Kidney glomerular epithelial cell (primary cell): Measurements from ENCODE around the gene ASMTL.

ENCODE experiments used
- DNase-seq: peaks from one replicate; lab custom pipeline; 2025; lab: John Stamatoyannopoulos, UW

The ASMTL gene

DNA sequence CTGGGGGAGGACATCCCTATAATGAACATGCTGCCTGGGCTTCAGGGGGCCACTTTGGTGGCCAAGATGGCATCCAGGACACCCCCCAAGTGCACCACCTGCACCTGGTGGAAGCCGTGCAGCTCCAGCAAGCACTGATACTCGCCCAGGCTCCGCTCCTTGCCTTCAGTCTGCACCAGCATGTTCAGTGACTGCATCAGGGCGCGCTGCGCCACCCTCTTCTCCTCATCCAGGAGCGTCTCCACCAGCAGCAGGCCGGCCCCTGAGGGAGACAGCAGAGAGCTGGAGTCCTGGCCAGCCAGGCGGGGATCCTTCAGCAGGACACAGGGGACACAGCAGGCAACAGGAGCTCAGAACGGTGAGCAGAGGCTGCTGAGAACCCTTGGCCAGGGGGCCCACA, 49.5 kb downstream of the ASMTL start:
- no peak for DNase-seq

GRCh38 chrX:1401611-1402430, 50.9 kb downstream of the ASMTL start:
- no peak for DNase-seq

GRCh38 chrX:1400742-1401471, 51.8 kb downstream of the ASMTL start:
- DNase-seq, result no peak

DNA sequence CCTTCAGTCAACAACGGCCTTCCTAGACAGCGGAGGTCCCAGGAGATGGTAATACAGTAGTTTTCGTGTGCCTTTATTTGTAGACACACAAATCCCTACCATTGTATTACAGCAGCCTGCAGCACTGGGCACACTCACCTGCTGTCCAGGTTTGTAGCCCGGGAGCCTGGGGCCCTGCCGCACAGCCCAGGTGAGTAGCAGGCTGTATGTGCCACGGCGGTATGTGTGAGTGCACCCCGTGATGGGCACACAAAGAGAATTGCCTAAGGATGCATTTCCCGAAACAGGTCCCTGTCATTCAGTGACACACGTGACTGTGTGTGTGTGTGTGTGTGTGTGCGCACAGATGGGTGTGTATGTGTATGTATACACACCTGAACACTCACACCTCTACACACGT, 52.7 kb downstream of the ASMTL start:
- no peak for DNase-seq

DNA sequence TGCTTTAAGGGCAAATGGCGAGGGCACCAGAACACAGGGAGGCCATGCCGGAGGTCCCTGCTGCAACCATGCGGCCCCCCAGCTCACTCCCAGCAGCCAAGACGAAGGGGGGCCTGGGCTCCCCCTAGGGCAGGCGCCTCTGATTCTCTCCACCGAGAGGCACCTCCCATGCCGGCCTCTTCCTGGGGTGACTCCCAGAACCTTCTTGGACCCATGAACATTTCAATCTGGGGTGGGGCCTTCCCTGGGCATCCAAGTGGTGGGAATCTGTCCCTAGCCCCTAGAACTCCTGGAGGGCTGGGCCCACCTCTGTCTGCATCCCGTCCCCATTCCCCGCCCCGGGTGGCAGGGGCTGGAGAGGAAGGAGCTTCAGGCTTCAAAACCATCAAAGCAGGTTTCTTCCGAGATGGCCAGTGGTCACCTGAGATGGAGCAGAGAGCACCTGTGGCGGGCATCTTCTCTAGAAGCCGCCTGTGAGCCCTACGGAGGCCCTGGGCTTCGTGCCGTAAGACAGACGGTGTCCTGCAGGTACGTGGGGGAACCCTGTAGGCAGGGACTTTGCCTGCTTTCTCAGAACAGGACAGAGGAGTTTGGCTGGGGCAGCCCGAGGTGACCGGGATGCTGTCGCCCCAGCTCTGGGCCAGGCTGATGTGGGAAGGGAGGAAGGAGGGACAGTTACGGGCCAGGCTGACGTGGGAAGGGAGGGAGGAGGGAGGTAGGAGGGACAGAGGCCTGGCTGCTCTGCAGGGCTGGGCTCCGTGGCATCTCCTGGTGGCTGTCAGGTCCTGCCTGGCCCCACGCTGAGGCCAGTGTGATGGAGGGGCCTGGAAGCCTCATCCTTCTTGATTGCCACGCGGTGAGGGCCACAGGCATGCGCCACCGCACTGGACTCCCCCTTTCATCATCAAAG, 54.0 kb downstream of the ASMTL start:
- no peak for DNase-seq

GRCh38 chrX:1397441-1398270, 55.1 kb downstream of the ASMTL start:
- DNase-seq, result no peak

GRCh38 chrX:1397001-1397400, 55.7 kb downstream of the ASMTL start:
- no peak for DNase-seq

DNA sequence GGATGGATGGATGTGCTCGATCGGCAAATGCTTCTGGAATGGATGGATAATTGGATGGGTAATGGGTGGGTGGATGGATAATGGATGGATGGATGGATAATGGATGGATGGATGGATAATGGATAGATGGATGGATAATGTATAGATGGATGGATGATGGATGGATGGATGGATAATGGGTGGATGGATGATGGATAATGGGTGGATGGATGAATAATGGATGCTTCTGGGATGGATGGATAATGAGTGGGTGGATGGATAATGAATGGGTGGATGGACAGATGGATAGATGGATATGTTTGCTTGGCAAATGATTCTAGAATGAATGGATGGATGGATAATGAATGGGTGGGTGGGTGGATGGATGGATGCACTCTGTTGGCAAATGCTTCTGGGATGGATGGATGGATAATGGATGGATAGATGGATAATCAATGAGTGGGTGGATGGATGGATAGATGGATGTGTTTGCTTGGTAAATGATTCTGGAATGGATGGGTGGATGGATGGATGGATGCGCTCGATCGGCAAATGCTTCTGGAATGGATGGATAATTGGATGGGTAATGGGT, 57.0 kb downstream of the ASMTL start:
- DNase-seq, result no peak

DNA sequence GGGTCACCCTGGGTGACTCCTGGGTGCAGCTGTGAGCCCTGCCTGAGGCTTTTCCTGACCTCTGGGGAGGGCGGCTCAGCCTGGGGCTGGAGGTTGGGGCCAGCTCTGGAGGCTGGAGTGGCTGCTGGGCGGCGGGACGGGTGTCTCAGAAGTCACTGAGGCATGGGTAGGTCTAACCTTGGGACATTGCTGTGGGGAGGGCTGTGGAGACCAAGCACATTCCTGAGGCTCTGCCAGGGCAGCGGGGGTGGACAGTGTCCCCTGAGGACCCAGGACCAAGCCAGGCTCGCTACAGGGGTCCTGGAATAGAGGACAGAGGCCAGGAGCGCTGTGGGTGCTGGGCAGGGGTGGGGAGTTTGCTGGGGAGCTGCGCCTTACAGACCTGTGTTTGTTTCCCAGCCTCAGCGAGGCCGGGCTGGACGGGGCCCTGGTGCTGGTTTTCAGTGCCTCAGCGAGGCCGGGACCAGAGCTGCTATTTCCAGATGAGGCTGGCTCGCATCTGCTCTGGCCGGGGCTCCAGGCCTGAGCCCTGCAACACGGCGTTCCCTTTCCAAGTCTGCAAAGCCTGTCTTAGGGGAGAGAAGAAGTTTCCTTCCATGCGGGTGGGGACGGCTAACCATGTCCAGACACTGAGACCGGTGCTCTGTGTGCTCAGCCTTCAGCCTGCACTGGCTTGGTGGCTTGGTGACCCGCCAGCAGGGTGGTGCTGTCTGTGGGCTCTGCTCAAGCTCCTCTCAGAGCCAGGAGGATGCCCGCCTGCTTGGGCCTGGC, 57.8 kb downstream of the ASMTL start:
- DNase-seq, result no peak

DNA sequence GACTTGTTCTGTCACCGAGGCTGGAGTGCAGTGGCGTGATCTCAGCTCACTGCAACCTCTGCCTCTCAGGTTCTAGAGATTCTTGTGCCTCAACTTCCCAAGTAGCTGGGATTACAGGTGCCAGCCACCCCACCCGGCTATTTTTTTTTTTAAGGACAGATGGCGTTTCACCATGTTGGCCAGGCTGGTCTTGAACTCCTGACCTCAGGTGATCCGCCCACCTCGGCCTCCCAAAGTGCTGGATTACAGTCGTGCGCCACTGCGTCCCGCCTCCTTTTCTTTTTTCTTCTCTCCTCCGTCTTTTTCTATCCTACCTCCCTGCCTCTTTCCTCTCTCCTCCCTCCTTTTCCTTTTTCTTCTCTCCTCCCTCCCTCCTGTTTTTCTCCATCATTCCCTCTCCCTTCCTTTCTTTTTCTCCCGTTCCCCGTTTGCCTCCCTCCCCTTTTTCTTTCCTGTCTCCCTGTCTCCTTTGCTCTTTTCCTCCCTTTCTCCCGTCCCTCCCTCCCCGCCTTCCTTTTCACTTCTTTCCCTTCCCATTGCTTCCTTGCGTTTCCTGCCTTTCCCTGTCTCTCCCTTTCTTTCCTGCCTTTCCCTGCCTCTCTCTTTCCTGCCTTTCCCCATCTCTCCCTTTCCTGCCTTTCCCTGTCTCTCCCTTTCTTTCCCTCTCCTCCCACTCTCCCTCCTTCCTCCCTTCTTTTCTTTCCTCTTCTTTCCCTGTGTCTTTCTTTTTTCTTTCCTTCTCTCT, 58.7 kb downstream of the ASMTL start:
- no peak for DNase-seq

DNA sequence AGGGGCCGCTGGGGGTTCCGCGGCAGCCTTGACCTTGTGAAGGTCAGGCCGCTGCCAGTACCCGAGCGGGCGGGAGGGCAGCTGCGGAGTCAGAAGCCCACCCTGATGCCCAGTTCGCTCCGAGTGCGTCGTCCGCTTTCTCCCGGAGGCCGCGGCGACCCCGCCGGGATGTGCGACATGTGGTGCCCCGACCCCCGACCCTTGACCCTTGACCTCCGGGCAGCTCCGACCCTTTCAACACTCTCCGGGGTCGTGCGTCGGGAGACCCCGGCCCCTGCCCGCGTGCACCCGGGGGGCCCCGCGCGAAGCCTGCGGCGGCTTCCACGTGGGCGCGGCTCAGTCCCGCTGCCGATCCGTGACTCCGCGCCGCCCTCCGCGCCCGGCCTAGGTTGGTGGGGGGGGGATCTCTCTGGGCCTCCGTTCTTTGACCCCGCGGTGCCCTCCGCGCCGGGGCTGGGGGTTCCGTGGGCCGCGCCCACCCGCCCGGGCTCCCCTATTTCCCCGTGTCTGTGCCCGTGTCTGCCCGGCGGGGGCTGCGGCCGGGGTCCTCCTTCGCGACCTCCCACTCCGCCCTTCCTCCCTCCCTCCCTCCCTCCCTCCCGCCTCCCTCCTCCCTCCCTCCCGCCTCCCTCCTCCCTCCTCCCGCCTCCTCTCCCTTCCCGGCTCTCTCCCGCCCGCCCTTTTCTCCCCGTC, 60.2 kb downstream of the ASMTL start:
- no peak for DNase-seq

GRCh38 chrX:1391707-1392375, 60.9 kb downstream of the ASMTL start, which contains the start of gene SLC25A6:
Gene SLC25A6 (minus strand): TSS chrX:1392113. CDS start chrX:1392009, 104 bp downstream.
- DNase-seq, result no peak

GRCh38 chrX:1391370-1391706, 61.4 kb downstream of the ASMTL start:
- DNase-seq, result no peak

GRCh38 chrX:1390621-1391369, 61.9 kb downstream of the ASMTL start:
- DNase-seq, result no peak

- no peak for DNase-seq
These were observed 62.8 kb downstream of the ASMTL start for GRCh38 chrX:1389993-1390285.

DNA sequence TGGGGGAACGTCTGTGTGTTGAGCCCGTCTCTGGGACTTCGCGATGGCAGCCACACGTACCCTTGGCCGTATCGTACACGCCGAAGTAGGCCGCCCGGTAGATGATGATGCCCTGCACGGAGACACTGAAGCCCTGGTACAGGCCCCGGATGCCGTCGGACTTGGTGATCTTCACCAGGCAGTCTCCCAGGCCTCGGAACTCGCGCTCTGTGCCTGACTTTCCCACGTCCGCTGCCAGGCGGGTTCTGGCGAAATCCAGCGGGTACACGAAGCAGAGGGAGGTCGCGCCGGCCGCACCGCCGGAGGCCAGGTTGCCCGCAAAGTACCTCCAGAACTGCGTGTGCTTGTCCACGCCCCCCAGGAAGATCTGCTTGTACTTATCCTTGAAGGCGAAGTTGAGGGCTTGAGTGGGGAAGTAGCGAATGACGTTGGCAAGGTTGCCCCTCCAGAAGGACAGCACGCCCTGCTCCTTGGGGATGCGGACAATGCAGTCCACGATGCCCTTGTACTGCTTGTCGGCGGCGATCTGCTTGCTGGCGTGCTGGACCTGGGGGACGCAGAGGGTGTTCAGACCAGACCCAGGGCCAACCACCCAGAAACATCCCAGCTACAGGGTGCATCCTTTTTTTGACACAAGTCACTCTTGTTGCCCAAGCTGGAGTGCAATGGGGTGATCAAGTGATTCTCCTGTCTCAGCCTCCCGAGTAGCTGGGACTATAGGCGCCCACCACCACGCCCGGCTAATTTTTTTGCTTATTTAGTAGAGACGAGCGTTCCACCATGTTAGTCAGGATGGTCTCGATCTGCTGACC, 63.3 kb downstream of the ASMTL start:
- DNase-seq, result no peak

GRCh38 chrX:1388651-1389050, 64.1 kb downstream of the ASMTL start:
- no peak for DNase-seq
